ENCODE results near the gene EIF3K. TPM values are rescaled to one million over a fixed set of nuclear protein-coding genes. Genes with fewer than 3 reads are reported as not detected.

Gene EIF3K
- polyA plus RNA-seq, 10 donors: 343 to 391 (median 353) TPM

- DNase-seq: no peak
These were observed 63.9 kb downstream of the EIF3K start for GRCh38 chr19:38682872-38683392.

GRCh38 chr19:38683393-38684077 is 64.5 kb downstream of the EIF3K start:
- DNase-seq: peak in 1 of 3 donors; percentile 87

- DNase-seq: peak in 1 of 3 donors; percentile 70
These were observed 65.3 kb downstream of the EIF3K start for GRCh38 chr19:38684078-38684861.

GRCh38 chr19:38684862-38685665 is 66.1 kb downstream of the EIF3K start:
- DNase-seq: no peak

GRCh38 chr19:38685666-38686529 is 66.9 kb downstream of the EIF3K start:
- DNase-seq: no peak

- no peak for DNase-seq
These were observed 67.5 kb downstream of the EIF3K start for GRCh38 chr19:38686530-38686888.

Other genes starting within 250 kb of the EIF3K start
- gene PSMD8, start 244.6 kb upstream of the EIF3K start, polyA plus RNA-seq (ENCODE audit: insufficient read length in 10 of 10): 100 to 1,000 TPM; 111 to 143 (median 121) TPM
- 1 to 10 TPM in 1 of 10 donors, under 1 TPM in 5, not detected in 4; 0.13 to 1.4 (median 0.22) TPM for gene GGN, start 231.2 kb upstream of the EIF3K start, polyA plus RNA-seq (ENCODE audit: insufficient read length in 10 of 10)
- gene SPRED3, start 230.5 kb upstream of the EIF3K start, polyA plus RNA-seq (ENCODE audit: insufficient read length in 10 of 10): under 1 TPM; 0.20 to 0.91 (median 0.37) TPM
- gene FAM98C, start 216.1 kb upstream of the EIF3K start, polyA plus RNA-seq (ENCODE audit: insufficient read length in 10 of 10): 10 to 100 TPM in 2 of 10 donors, 1 to 10 TPM in 8; 5.6 to 11.1 (median 8.6) TPM
- 1 to 10 TPM; 1.5 to 2.8 (median 1.9) TPM for gene RASGRP4, start 193.0 kb upstream of the EIF3K start, polyA plus RNA-seq (ENCODE audit: insufficient read length in 10 of 10)
- 100 to 1,000 TPM; 269 to 630 (median 491) TPM for gene RYR1, start 185.5 kb upstream of the EIF3K start, polyA plus RNA-seq (ENCODE audit: insufficient read length in 10 of 10)
- gene MAP4K1, start 1.2 kb upstream of the EIF3K start, polyA plus RNA-seq (ENCODE audit: insufficient read length in 10 of 10): 10 to 100 TPM in 4 of 10 donors, 1 to 10 TPM in 6; 2.7 to 19.2 (median 9.1) TPM
- 100 to 1,000 TPM; 173 to 278 (median 195) TPM for gene ACTN4, start 28.5 kb downstream of the EIF3K start, polyA plus RNA-seq (ENCODE audit: insufficient read length in 10 of 10)
- gene CAPN12, start 125.3 kb downstream of the EIF3K start, polyA plus RNA-seq (ENCODE audit: insufficient read length in 10 of 10): 1 to 10 TPM in 4 of 10 donors, under 1 TPM in 6; 0.71 to 2.2 (median 0.94) TPM
- gene LGALS7, start 154.3 kb downstream of the EIF3K start, polyA plus RNA-seq (ENCODE audit: insufficient read length in 10 of 10): 10 to 100 TPM in 1 of 10 donors, 1 to 10 TPM in 1, under 1 TPM in 6, not detected in 2; 0.49 to 35.7 (median 0.60) TPM
- gene LGALS7B, start 170.0 kb downstream of the EIF3K start, polyA plus RNA-seq (ENCODE audit: insufficient read length in 10 of 10): 10 to 100 TPM in 2 of 10 donors, 1 to 10 TPM in 2, under 1 TPM in 4, not detected in 2; 0.46 to 90.7 (median 1.1) TPM
- gene LGALS4, start 193.8 kb downstream of the EIF3K start, polyA plus RNA-seq (ENCODE audit: insufficient read length in 10 of 10): 1 to 10 TPM in 4 of 10 donors, under 1 TPM in 6; 0.45 to 2.7 (median 0.90) TPM
- 100 to 1,000 TPM in 8 of 10 donors, 10 to 100 TPM in 2; 90.8 to 164 (median 109) TPM for gene ECH1, start 212.6 kb downstream of the EIF3K start, polyA plus RNA-seq (ENCODE audit: insufficient read length in 10 of 10)
- 100 to 1,000 TPM; 240 to 346 (median 278) TPM for gene HNRNPL, start 230.8 kb downstream of the EIF3K start, polyA plus RNA-seq (ENCODE audit: insufficient read length in 10 of 10)